ENCODE data around the gene C1QTNF1.
"Not testable (repeated sequence)": the region's sequence is repeated elsewhere in the genome, so short reads cannot be mapped to it uniquely, and the experiment has no call there.

C1QTNF1 gene

DNA sequence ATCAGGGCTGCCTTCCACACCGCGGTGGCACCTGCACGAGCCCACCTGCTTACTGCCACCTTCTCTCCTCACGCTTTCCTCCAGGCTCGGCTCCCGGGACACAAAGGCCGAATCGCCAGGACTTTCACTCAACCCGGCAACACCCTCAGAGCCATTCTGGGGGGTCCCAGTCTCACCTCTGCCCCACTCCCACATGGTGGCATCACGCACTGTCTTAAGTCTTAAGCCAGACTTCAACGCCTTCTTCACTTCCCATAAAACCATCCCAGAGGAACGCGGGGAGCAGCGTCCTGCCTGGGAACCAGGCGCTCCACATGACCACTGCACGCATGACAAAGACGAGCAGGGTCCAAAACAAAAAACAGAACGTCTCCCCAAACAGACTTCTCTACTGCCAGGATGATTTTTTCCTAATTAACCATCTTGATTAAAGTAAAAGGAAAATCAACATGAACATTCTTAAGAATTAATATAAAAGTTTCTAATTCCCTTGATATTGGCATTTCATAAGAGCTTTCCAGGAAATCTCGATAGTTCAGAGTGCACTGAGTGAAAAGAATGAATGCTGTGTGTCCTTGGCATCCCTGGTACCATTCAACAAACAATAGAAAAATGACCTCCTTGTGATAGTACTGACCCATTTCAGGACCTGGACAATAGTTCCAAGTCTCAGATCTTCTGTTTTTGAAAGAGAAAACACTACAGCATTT, 17.0 kb upstream of the C1QTNF1 start:
- no peak for DNase-seq

DNA sequence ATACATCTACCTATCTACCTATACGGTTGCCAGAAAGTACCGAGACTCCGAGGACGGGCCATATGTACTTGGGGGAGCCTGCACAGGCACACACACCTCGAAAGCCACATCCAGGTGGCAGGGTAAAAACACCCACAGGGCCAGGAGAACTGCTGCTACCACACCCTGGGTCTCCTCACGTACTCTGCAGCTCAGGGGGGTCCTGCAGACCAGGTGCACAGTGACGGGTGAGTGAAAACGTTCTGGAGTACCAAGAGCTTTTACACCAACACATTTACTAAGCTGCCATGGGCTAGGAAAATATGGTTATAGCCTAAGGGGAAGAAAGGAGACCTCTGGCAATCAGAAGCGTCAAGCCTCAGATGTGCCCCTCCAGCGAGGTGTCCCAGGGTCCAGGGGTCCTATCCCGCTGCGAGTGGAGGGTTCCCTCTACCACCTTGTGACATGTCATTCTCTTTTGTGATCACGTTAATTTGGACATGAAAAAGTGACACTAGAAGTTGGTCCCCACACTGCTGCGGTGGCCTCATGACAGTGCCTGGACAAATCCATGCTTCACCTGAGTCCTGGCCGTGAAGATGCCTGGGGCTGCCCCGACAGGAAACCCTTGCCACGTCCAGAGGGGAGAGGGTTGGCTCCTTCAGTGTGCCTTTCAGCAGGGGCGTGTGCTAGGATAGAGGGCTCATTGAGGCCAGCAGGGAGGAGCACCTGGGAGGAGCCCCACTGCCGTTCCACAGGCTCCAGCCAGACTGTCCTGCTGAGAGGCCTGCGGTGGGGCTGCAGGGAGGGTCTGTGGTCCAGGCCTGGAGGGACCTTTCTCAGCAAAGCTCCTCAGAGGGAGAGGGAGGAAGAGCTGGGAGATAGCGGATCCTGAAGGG, 16.2 kb upstream of the C1QTNF1 start:
- DNase-seq = no peak

DNA sequence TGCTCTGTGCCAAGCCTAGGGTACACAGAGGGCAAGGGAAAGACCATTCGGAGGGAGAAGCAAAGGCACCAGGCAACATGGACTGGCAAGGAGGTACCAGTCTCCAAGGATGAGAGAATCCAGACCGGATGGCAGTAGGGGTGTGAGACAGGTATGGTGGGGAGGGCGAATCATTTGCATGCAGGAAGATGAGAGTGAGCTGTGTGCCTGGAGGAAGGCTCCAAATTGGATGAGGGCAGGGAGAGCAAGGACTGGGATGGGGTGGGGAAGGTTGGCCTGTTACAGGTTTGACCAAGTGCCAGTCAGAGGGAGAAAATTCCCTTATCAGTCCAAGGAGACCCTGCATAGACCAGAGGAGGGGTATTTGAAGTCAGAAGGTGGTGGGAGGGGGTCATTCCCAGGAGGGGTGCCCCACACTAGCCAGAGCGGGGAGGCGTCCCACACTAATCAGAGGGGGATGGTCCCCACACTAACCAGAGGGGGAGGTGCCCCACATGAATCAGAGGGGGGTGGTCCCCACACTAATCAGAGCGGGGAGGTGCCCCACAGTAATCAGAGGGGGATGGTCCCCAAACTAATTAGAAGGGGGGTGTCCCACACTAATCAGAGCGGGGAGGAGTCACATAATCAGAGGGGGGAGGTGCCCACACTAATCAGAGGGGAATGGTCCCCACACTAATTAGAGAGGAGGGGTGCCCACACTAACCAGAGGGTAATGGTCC, 15.1 kb upstream of the C1QTNF1 start:
- no peak for DNase-seq

DNA sequence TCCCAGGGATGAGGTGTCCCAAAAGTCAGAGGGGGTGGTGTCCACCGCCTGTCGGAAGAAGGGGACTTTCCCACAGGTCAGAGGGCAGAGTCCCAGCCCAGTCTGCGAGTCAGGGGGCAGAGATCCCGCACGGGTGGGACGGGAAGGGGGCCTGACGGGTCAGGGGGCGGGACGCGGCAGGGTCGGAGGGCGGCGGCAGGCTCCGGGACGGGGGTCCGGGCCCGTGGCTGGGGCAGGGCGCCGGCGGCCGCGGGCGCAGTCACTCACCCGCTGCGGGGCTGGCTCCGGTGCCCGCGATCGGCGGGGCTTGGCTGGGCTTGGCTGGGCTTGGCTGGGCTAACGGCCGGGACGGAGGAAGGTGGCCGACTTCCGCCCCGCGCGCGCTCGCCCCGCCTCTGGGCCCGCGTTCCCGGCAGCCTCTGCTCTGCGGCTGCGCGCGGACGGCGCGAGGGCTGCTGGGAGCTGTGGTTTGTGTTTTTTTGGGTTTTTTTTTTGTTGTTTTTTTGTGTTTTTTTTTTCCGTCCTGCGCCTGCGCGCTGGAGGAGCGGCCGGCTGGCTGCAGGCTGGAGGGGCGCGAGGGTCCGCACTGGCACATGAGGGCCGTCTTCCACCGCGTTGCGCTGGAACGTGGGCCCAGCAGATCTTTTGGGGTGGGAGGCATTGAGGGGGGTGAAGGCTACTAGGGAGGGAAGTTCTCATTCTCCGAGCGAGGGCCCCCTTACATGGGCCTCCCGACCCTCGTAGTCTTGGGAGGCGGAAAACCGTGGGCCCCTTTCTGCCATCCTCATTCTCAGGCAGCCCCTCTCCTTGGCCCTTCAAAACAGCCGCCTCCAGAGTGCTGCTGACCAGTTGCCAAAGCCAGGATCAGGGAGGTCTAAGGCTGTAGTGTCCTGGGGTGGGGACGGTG, 14.3 kb upstream of the C1QTNF1 start, which contains the start of gene CANT1:
Gene CANT1, minus strand, starts transcription at position 368 of the 907 bp plus-strand sequence. CDS start 12,142 bp downstream, outside the sequence.
- peak; percentile 23 for DNase-seq

DNA sequence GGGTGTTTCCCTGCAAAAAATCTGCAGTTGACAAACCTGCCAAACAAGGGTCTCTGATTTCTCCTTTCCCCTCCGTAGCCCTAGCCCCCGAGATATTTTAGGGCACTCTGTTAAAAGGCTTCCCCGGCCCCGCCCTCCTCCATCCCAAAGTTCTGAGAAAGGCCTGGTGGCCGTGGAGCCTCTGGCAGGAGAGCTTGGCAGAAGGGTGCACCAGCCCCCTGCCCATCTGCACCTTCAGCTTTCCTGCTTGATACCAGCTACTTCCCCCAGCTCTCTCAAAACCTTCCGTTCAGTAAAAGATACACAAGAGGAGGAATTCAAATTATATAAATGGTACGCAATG, 13.7 kb upstream of the C1QTNF1 start:
- DNase-seq = no peak

DNA sequence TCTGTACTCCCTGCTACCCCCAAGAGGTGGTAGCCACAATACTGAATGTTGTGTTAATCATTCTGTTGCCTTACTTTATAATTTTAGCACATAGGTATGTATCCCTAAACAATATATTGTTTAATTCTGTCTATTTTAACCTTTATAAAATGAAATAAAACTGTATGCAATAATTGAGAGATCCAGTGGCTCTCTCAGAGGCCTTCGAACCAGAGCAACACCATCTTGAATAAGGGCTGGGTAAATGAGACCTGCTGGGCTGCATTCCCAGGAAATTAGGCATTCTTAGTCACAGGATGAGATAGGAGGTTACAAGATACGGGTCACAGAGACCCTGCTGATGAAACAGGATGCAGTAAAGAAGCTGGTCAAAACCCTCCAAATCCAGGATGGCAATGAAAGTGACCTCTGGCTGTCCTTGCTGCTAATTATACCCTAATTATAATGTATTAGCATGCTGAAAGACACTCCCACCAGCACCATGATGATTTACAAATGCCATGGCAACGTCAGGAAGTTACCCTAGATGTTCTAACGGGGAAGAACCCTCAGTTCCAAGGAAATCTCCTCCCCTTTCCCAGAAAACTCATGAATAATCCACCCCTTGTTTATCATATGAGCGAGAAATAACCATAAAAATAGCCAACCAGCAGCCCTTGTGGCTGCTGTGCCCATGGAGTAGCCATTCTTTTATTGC, 12.4 kb upstream of the C1QTNF1 start:
- no peak for DNase-seq

DNA sequence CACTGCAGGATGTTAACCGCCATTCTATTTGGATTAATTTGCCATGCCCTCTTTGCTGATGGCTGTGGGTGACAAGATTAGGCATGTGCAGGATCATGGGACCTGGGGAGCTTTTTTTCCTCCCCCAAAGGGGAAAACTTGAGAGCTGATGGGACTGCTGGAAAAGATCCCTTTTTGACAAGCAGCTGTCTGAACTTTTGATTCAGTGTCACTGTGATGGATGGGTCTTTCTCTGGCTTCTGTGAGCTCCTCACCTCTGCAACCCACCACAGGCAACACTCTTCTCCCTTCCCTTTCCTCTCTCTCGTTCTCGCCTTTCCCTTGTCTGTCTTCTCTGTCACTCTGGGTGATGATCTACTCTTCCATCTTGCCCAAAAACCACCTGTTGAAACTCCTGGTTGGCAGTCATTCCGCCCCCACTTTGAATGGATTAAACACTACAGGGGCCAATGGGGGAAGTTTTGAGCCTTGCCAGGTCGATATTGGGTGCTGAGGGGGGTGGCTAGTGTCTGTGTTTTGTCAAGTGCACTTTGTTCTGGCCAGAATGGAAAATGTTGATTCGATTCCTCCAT, 11.3 kb upstream of the C1QTNF1 start:
- DNase-seq = no peak

DNA sequence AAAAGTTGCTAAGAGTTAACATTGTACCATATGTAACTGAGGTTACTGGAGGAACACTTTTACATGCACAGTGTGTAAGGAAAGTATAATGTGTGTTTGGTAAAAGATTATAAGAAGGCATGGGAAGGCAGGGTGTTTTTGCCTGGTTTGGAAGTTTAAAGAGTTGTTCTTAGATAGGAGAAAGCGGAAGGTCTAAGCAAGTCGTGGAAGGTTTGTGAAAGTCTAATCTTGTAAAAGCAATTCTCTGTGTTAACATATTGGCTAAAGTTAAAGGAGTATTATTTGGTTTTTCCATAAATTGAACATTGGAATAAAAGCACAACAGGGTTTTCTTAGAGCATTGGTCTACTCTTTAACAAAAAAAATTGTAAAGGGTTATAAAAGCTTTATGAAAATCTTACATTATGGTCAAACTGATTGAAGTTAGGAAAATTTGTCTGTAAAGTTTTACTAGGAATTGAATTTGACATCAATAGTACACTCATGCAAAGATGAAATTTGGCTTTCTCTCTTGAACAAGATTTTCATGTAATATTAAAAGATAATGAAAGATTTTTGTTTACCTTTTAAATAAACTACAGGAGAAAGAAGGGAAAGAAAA, 9.7 kb upstream of the C1QTNF1 start:
- no peak for DNase-seq

DNA sequence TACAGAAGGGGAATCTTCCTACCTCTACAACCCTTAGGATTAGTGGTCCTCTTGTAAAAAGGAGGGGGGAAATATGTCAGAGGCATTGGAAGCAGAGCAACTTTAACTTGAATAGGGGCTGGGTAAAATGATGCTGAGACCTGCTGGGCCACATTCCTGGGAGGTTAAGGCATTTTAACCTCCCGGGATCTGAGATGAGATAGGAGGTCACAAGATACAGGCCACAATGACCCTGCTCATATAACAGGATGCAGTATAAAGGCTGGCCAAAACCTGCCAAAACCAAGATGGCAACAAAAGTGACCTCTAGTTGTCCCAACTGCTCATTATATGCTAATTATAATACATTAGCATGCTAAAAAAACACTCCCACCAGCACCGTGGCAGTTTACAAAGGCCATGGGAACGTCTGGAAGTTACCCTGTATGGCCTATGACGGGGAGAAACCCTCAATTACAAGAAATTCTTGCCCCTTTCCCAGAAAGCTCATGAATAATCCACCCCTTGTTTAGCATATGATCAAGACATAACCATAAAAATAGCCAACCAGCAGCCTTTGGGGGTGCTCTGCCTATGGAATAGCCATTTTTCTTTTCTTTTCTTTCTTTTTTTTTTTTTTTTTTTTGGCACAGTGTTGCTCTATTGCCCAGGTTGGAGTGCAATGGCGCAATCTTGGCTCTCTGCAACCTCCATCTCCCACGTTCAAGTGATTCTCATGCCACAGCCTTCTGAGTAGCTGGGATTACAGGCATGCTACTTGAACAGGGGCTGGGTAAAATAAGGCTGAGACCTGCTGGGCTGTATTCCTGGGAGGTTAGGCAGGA, 6.2 kb upstream of the C1QTNF1 start:
- no peak for DNase-seq

DNA sequence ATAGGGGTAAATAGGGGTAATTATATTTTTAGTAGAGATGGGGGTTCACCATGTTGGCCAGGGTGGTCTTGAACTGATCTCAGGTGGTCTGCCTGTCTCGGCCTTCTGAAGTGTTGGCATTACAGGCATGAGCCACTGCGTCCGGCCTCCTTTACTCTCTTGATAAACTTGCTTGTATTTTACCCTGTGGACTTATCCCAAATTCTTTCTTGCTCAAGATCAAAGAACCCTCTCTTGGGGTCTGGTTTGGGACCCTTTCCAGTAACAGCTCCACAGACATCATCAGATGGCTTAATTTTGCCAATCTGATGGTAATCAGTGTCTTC, 5.6 kb upstream of the C1QTNF1 start:
- no peak for DNase-seq

DNA sequence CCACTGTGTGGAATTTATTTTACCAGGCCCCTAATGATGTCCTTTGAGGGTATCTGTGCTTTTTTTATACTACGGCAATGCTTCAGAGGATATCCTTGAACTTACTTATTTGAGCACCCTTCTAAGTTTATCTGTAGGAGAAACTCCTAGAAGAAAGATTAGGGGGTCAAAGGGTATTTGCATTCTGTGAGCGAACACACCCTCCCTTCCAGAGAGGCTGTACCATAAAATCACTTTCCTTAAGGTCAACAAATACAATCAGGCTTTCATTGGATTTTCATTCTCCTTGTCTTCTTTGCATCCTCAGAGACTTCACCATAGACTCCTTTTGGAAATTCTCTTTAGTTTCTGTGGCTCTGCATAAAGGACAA, 4.7 kb upstream of the C1QTNF1 start:
- no peak for DNase-seq

DNA sequence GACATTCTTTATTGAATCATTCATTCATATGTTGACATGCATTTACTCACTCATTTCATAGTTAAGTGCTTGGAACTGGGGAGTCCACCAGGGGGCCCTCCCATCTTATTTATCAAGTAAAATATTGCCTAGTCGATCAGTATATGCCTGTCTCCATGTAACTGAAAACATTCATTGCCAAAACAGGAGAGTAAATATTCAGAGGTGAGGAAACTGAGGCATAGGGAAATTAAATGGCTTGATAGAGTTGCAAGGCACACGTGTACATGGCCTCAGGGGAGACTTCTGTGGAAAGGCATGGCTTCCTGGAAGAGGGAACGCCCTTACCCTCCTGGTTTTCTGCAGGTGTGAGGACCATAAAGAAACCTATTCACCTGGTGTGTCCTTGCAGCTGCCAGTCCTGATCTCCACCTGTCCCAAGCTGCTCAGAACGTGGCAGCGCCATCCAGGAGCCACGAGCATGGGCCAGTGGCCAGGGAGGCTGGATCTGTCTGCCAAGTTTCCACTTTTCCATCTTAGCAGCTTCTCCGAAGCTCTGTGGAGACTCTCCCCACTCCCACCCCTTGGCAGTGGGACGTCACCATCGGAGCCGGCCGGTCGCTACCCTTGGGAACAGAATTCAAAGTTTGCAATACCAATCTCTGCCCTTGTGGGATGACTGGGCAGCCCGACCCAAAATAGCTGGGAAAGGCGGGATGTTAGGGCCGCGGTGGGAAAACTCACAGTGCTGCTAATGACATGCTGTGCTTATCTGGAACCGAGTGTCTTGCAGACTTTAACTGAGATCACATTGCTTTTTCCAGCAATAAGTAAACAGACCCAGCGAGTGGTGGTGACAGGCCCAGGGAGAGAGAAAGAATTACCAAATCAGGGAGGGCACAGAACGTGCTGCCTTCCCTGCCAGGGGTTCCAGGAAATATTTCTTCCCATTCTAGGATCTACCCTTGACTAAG, 4.1 kb upstream of the C1QTNF1 start:
- DNase-seq = no peak

DNA sequence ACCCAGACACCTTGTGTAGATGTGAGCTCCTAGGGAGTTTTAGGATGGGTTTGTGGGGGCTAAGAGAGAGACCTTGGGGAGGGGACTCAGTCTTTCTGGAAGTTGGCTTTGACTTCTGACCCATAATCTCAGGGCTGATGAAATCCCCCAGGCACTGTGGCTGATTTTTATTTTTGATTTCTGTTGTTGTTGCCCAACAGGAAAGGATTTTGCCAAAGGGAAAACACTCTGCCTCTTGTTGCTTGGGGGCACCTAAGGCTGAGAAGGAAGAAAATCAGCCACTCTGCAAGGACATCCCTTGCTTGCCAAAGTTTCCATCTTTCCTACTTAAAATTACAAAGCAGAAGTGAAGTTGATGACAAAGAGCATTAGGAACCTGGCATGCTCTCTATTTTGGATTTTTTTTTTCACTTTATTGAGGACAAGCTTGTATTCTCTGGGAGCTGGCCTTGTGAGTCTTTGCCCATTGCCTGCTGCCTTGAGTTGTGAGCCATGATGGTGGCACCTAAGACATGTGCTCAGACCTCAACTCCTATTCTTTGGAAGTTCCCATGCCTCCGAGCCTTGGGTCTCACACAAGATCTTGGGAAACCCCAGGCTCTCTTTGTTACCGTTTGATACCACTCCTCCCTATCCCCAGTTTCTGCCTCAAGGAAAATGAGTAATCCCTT, 3.2 kb upstream of the C1QTNF1 start:
- no peak for DNase-seq

DNA sequence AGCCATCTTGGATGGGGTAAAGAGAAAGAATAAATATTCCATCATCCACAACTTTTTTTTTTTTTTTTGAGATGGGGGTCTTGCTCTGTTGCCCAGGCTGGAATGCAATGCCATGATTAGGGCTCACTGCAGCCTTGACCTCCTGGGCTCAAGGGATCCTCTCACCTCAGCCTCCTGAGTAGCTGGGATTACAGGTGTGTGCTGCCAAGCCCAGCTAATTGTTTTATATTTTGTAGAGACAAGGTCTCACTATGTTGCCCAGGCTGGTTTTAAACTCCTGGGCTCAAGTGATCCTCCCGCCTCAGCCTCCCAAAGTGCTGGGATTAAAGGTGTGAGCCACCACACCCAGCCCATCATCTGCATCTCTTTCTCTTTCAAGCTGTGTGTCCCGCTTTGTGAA, 2.0 kb upstream of the C1QTNF1 start:
- DNase-seq = not testable (repeated sequence)

DNA sequence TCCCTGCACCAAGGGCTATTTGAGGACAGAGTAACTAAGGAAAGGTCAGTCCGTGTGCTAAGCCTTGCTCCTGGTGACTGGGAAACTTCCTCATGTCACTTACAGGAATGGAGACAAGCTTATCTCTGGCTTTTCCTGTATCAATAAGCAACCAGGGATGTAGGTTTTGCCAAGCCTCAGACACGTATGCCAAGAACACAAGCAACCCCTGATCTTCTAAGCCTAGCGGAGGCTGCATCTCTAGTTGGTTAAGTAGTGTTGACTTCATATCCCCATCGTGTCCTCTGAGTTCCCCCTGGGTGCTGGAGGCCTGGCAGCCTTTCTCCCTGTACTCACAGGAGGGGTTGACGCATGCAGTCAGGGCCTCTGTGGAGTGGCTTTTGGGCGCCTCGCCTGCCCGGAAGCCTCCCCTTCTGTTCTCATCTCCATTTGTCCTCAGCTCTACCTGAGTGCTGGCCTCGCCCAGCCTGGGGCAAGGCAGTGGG, 1.4 kb upstream of the C1QTNF1 start:
- DNase-seq = no peak

DNA sequence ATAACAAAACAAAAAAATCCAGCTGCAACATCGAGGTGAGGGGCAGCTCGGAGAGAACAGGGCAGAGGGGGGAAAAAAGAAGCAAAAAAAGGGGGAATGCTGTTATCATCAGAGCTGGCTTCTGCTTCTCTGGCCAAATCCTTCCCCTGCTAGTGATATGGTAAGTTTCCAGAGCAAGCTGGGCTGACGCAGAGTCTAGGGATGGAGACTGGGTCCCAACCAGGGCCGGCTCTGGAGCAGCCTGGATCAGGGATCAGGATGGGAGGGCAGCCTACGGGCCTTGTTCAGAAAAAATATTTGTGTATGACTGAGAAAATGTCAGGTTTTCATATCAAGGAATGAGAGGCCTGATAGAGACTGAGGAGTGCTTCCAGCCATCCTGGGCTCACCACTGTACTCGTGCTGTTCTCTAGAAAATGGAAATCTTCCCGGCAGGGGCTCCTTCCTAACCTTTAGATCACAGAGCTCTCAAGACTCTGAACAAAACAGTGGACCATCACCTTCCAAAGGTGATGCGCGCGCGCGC, 726 bp upstream of the C1QTNF1 start:
- no peak for DNase-seq

DNA sequence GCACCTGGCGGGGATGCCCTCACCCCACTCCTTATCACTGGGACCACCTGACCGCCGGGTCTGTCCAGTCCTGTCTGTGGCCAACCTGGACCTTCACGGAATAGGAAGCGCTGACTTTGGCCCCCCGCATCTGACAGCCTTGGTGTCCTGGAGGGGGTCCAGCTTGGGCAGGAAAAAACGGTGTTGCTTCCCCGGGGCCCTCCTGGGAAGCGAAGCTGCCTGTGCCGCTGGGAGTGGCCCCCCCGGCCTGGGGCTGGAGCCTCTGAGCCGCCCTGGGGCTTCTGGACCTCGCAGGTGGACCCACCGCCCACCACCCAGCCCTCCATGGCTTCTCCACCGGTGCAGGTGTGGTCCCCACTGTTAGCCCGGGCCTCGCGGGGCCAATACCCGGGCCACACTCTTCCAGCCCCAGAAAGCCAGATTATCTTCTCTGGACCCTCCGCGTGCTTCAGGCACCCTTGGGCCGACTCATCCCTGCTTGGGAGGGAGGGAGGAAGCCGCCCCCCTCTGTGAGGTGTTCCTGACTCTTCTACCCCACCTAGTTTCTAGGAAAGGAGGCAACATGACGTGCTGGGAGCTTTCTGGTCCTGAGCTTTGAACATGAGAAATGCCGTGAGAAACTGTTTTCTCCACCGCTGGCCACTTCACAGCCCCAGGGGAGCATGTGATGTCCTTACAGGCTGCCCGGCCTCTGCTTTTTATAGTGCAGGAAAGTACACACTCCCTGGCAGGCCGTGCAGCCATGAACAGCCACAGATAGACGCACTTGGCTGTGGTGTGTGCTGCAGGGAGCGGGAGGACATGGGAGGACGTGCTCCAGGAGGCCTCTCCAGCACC, 1.1 kb downstream of the C1QTNF1 start:
- DNase-seq = no peak
